ENCODE results near the gene WDR73. TPM values are rescaled to one million over a fixed set of nuclear protein-coding genes. Genes with fewer than 3 reads are reported as not detected.

The WDR73 gene
- total and polyA plus RNA-seq, 2 of the 8 experiments (the other 6 are each of a cell fraction or from before 2014, with no cell fraction given) = 22.7 to 23.1 TPM

GRCh38 chr15:84604826-84605553 is 49.1 kb downstream of the WDR73 start (continued):
- TF ChIP-seq, protein P1, sequence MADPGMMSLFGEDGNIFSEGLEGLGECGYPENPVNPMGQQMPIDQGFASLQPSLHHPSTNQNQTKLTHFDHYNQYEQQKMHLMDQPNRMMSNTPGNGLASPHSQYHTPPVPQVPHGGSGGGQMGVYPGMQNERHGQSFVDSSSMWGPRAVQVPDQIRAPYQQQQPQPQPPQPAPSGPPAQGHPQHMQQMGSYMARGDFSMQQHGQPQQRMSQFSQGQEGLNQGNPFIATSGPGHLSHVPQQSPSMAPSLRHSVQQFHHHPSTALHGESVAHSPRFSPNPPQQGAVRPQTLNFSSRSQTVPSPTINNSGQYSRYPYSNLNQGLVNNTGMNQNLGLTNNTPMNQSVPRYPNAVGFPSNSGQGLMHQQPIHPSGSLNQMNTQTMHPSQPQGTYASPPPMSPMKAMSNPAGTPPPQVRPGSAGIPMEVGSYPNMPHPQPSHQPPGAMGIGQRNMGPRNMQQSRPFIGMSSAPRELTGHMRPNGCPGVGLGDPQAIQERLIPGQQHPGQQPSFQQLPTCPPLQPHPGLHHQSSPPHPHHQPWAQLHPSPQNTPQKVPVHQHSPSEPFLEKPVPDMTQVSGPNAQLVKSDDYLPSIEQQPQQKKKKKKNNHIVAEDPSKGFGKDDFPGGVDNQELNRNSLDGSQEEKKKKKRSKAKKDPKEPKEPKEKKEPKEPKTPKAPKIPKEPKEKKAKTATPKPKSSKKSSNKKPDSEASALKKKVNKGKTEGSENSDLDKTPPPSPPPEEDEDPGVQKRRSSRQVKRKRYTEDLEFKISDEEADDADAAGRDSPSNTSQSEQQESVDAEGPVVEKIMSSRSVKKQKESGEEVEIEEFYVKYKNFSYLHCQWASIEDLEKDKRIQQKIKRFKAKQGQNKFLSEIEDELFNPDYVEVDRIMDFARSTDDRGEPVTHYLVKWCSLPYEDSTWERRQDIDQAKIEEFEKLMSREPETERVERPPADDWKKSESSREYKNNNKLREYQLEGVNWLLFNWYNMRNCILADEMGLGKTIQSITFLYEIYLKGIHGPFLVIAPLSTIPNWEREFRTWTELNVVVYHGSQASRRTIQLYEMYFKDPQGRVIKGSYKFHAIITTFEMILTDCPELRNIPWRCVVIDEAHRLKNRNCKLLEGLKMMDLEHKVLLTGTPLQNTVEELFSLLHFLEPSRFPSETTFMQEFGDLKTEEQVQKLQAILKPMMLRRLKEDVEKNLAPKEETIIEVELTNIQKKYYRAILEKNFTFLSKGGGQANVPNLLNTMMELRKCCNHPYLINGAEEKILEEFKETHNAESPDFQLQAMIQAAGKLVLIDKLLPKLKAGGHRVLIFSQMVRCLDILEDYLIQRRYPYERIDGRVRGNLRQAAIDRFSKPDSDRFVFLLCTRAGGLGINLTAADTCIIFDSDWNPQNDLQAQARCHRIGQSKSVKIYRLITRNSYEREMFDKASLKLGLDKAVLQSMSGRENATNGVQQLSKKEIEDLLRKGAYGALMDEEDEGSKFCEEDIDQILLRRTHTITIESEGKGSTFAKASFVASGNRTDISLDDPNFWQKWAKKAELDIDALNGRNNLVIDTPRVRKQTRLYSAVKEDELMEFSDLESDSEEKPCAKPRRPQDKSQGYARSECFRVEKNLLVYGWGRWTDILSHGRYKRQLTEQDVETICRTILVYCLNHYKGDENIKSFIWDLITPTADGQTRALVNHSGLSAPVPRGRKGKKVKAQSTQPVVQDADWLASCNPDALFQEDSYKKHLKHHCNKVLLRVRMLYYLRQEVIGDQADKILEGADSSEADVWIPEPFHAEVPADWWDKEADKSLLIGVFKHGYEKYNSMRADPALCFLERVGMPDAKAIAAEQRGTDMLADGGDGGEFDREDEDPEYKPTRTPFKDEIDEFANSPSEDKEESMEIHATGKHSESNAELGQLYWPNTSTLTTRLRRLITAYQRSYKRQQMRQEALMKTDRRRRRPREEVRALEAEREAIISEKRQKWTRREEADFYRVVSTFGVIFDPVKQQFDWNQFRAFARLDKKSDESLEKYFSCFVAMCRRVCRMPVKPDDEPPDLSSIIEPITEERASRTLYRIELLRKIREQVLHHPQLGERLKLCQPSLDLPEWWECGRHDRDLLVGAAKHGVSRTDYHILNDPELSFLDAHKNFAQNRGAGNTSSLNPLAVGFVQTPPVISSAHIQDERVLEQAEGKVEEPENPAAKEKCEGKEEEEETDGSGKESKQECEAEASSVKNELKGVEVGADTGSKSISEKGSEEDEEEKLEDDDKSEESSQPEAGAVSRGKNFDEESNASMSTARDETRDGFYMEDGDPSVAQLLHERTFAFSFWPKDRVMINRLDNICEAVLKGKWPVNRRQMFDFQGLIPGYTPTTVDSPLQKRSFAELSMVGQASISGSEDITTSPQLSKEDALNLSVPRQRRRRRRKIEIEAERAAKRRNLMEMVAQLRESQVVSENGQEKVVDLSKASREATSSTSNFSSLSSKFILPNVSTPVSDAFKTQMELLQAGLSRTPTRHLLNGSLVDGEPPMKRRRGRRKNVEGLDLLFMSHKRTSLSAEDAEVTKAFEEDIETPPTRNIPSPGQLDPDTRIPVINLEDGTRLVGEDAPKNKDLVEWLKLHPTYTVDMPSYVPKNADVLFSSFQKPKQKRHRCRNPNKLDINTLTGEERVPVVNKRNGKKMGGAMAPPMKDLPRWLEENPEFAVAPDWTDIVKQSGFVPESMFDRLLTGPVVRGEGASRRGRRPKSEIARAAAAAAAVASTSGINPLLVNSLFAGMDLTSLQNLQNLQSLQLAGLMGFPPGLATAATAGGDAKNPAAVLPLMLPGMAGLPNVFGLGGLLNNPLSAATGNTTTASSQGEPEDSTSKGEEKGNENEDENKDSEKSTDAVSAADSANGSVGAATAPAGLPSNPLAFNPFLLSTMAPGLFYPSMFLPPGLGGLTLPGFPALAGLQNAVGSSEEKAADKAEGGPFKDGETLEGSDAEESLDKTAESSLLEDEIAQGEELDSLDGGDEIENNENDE (IDR thresholded peaks at IDR 0.05; ENCODE audit: insufficient replicate concordance, low read length) = no peak
- TF ChIP-seq TAF1 (IDR thresholded peaks at IDR 0.05; ENCODE audit: low read depth, low read length) (no peak), TAF7 (optimal IDR thresholded peaks at IDR 0.05; ENCODE audit: borderline replicate concordance, low read depth, low read length) (no peak), GTF2F1 (IDR thresholded peaks at IDR 0.05; ENCODE audit: borderline replicate concordance, low read depth, low read length) (no peak), SAP30 (IDR thresholded peaks at IDR 0.05; ENCODE audit: insufficient read depth, insufficient replicate concordance, low read length) (no peak), SP1 (IDR thresholded peaks at IDR 0.05; ENCODE audit: low read depth, low read length) (no peak), CEBPB (IDR thresholded peaks at IDR 0.05; ENCODE audit: low read depth, low read length) (no peak), CHD2 (IDR thresholded peaks at IDR 0.05; ENCODE audit: low read length) (no peak), RFX5 (IDR thresholded peaks at IDR 0.05; ENCODE audit: borderline replicate concordance, low read depth, low read length) (no peak)
